Uterus (tissue), 4 donors: ENCODE measurements around the gene GAS7. TPM values are rescaled to one million over a fixed set of nuclear protein-coding genes. Genes with fewer than 3 reads are reported as not detected.
"Not testable (repeated sequence)": the region's sequence is repeated elsewhere in the genome, so short reads cannot be mapped to it uniquely, and the experiment has no call there.

Experiments used
- DNase-seq, 2 donors: peaks; one replicate each; pipeline ENCODE4 v3.0.0-alpha.2; 2019 to 2020
- H3K27ac ChIP-seq, 2 donors: fragments of 200-600 bp; sonication (generic); 1 replicate in 1 of 2; 2 replicates in 1 of 2; pipeline ENCODE4 v1.5.1; 2016 to 2018
- H3K27me3 ChIP-seq, 2 donors: fragments of 200-600 bp; sonication (generic); one replicate each; pipeline ENCODE4 v1.5.1; 2018 to 2019; ENCODE audit warnings: control low read depth in 1 of 2
- H3K36me3 ChIP-seq, 2 donors: fragments of 200-600 bp; sonication (generic); one replicate each; pipeline ENCODE4 v1.5.1; 2019; ENCODE audit warnings: control low read depth in 1 of 2
- H3K4me1 ChIP-seq, 2 donors: fragments of 200-600 bp; sonication (generic); one replicate each; pipeline ENCODE4 v1.5.1; 2018 to 2019; ENCODE audit warnings: control low read depth in 1 of 2
- H3K4me3 ChIP-seq, 2 donors: fragments of 200-600 bp; sonication (generic); 1 replicate in 1 of 2; 2 replicates in 1 of 2; pipeline ENCODE4 v1.5.1; 2018 to 2019; ENCODE audit warnings: mild to moderate bottlenecking in 1 of 2
- H3K9me3 ChIP-seq, 2 donors: fragments of 200-600 bp; sonication (generic); one replicate each; pipeline ENCODE4 v1.5.1; 2019; ENCODE audit warnings: control low read depth in 1 of 2
- CTCF ChIP-seq, 4 experiments: fragments of 200-600 bp in 2 of 4; fragments of 450-650 bp in 2 of 4; sonication (generic) in 2 of 4; IDR thresholded peaks; one replicate each; pipeline ENCODE4 v1.5.1; 2016 to 2019; ENCODE audit warnings: antibody characterized with exemption in 4 of 4, mild to moderate bottlenecking in 2 of 4, moderate library complexity in 1 of 4
- POLR2A ChIP-seq, 2 donors: fragments of 450-650 bp; IDR thresholded peaks; one replicate each; pipeline ENCODE4 v1.6.1; 2016; ENCODE audit warnings: antibody characterized with exemption in 2 of 2, mild to moderate bottlenecking in 1 of 2, moderate library complexity in 1 of 2
- intact Hi-C: fragments of 100-400 bp; cut with DNase I; formaldehyde crosslinking; loops from one replicate; pipeline ENCODE4 v1.15.1; 2023; ENCODE audit warnings: low total_unique reads
- total RNA-seq, 4 donors: library from RNA; depleted of rRNA in 3 of 4; stranded (reverse); fragments of >200 nt in 3 of 4; gene quantifications; one replicate each; pipeline versions ENCODE4 v1.1.0 to v1.2.4, GENCODE V29; 2014 to 2023
- donor health status: DM: yes; HTN: yes; CAD: no.

GAS7 gene
- total RNA-seq, 4 donors from 2014 or later: 12.8 to 95.9 (median 40.8) TPM

- no peak for DNase-seq
- intact Hi-C loops: no loop called here
- no peak overlapping the region for H3K4me3 ChIP-seq
- H3K27me3 ChIP-seq: no peaks in the 10 kb centered on the region
- TF ChIP-seq POLR2A (IDR thresholded peaks at IDR 0.05) (no peak), CTCF (IDR thresholded peaks at IDR 0.05) (no peak)
- no peaks in the 10 kb centered on the region for H3K36me3 ChIP-seq
- H3K27ac ChIP-seq: no peak overlapping the region
- H3K4me1 ChIP-seq: no peaks in the 10 kb centered on the region
- H3K9me3 ChIP-seq: no peaks in the 10 kb centered on the region
These were observed 184.9 kb downstream of the GAS7 start for GRCh38 chr17:10013365-10014112.

- no peak for TF ChIP-seq CTCF (IDR thresholded peaks at IDR 0.05)
- no peak for TF ChIP-seq POLR2A (IDR thresholded peaks at IDR 0.05)
- no peak for DNase-seq
- Histone ChIP-seq H3K4me3 (no peak overlapping the region), H3K36me3 (no peaks in the 10 kb centered on the region), H3K4me1 (no peaks in the 10 kb centered on the region), H3K27ac (no peak overlapping the region), H3K9me3 (no peaks in the 10 kb centered on the region), H3K27me3 (no peaks in the 10 kb centered on the region)
- intact Hi-C loops: no loop called here
These were observed 187.7 kb downstream of the GAS7 start for GRCh38 chr17:10010752-10011151.

- Histone ChIP-seq H3K4me1 (no peaks in the 10 kb centered on the region), H3K27me3 (no peaks in the 10 kb centered on the region), H3K27ac (no peak overlapping the region), H3K36me3 (no peaks in the 10 kb centered on the region), H3K9me3 (no peaks in the 10 kb centered on the region), H3K4me3 (no peak overlapping the region)
- intact Hi-C loops: no loop called here
- no peak for TF ChIP-seq CTCF (IDR thresholded peaks at IDR 0.05)
- no peak for TF ChIP-seq POLR2A (IDR thresholded peaks at IDR 0.05)
- no peak for DNase-seq
These were observed 194.7 kb downstream of the GAS7 start for GRCh38 chr17:10003705-10004104.

- H3K27ac ChIP-seq, intact Hi-C loops, H3K36me3 ChIP-seq, H3K4me1 ChIP-seq, H3K4me3 ChIP-seq, H3K9me3 ChIP-seq, H3K27me3 ChIP-seq, DNase-seq: not testable (repeated sequence)
These were observed 195.6 kb downstream of the GAS7 start for GRCh38 chr17:10002567-10003360.

GRCh38 chr17:10001306-10001873 is 197.0 kb downstream of the GAS7 start:
- Histone ChIP-seq H3K4me1 (no peaks in the 10 kb centered on the region), H3K4me3 (no peak overlapping the region), H3K27me3 (no peaks in the 10 kb centered on the region), H3K27ac (peak overlapping the region; percentile 37 to 58), H3K9me3 (no peaks in the 10 kb centered on the region), H3K36me3 (no peaks in the 10 kb centered on the region)
- TF ChIP-seq POLR2A (IDR thresholded peaks at IDR 0.05) (no peak), CTCF (IDR thresholded peaks at IDR 0.05) (no peak)
- intact Hi-C loops: no loop called here
- DNase-seq: no peak
